ENCODE results near the gene NDFIP2. TPM values are rescaled to one million over a fixed set of nuclear protein-coding genes. Genes with fewer than 3 reads are reported as not detected.

Gene NDFIP2
- total RNA-seq, 4 donors from 2014 or later: 56.9 to 116 (median 83.6) TPM

GRCh38 chr13:79445968-79446645 lies 34.8 kb upstream of the NDFIP2 start:
- intact Hi-C loops (cut with DNase I; ENCODE audit: low total_unique reads): no loop called here
- Histone ChIP-seq H3K4me3 (no peak overlapping the region), H3K36me3 (no peaks in the 10 kb centered on the region), H3K27ac (no peak overlapping the region), H3K9me3 (no peaks in the 10 kb centered on the region), H3K4me1 (peaks cover 0 to 9% (median 2%) of the 10 kb centered on the region in 4 donors), H3K27me3 (no peaks in the 10 kb centered on the region)
- in situ Hi-C loops (cut with MboI; ENCODE audit: low pct_ligation_motif_present in 1 of 4, low pct_unique_long_range_greater_than_20kb in 1 of 4, low sequenced_read_pairs in 3 of 4): no loop called here
- DNase-seq: no peak
- TF ChIP-seq POLR2A (IDR thresholded peaks at IDR 0.05) (no peak), CTCF (IDR thresholded peaks at IDR 0.05) (no peak), POLR2AphosphoS5 (IDR thresholded peaks at IDR 0.05) (no peak), EP300 (IDR thresholded peaks at IDR 0.05; ENCODE audit: low read depth) (no peak)
- WGBS, 2 donors (ENCODE audit: low coverage in 1 of 2): 78 to 91% methylated on average over 6 to 11 of the region's 11 CpGs

- Histone ChIP-seq H3K4me3 (no peak overlapping the region), H3K27me3 (no peaks in the 10 kb centered on the region), H3K36me3 (no peaks in the 10 kb centered on the region), H3K27ac (no peak overlapping the region), H3K9me3 (no peaks in the 10 kb centered on the region), H3K4me1 (peaks cover 0 to 4% (median 0%) of the 10 kb centered on the region in 4 donors)
- WGBS, 2 donors (ENCODE audit: low coverage in 1 of 2): 86 to 88% methylated on average over 4 of the region's 4 CpGs
- TF ChIP-seq EP300 (IDR thresholded peaks at IDR 0.05; ENCODE audit: low read depth) (no peak), POLR2AphosphoS5 (IDR thresholded peaks at IDR 0.05) (no peak), CTCF (IDR thresholded peaks at IDR 0.05) (no peak), POLR2A (IDR thresholded peaks at IDR 0.05) (no peak)
- in situ Hi-C loops (cut with MboI; ENCODE audit: low pct_ligation_motif_present in 1 of 4, low pct_unique_long_range_greater_than_20kb in 1 of 4, low sequenced_read_pairs in 3 of 4): no loop called here
- intact Hi-C loops (cut with DNase I; ENCODE audit: low total_unique reads): no loop called here
- no peak for DNase-seq
Observed at GRCh38 chr13:79447141-79447540, 33.8 kb upstream of the NDFIP2 start.

- H3K27me3 ChIP-seq: no peaks in the 10 kb centered on the region
- TF ChIP-seq POLR2AphosphoS5 (IDR thresholded peaks at IDR 0.05): no peak
- TF ChIP-seq CTCF (IDR thresholded peaks at IDR 0.05): no peak
- no peak for TF ChIP-seq EP300 (IDR thresholded peaks at IDR 0.05; ENCODE audit: low read depth)
- no peak for TF ChIP-seq POLR2A (IDR thresholded peaks at IDR 0.05)
- no peaks in the 10 kb centered on the region for H3K36me3 ChIP-seq
- in situ Hi-C loops (cut with MboI; ENCODE audit: low pct_ligation_motif_present in 1 of 4, low pct_unique_long_range_greater_than_20kb in 1 of 4, low sequenced_read_pairs in 3 of 4) (no loop called here), intact Hi-C loops (cut with DNase I; ENCODE audit: low total_unique reads) (no loop called here)
- H3K27ac ChIP-seq: no peak overlapping the region
- WGBS, 2 donors (ENCODE audit: low coverage in 1 of 2): 87% methylated on average over 2 of the region's 2 CpGs; no CpG with 5 or more reads in 1 of the 2 donors
- no peaks in the 10 kb centered on the region for H3K9me3 ChIP-seq
- no peak for DNase-seq
- H3K4me1 ChIP-seq: no peaks in the 10 kb centered on the region
- H3K4me3 ChIP-seq: no peak overlapping the region
Observed at GRCh38 chr13:79447741-79448140, 33.2 kb upstream of the NDFIP2 start.

GRCh38 chr13:79448413-79448812 lies 32.5 kb upstream of the NDFIP2 start:
- Histone ChIP-seq H3K4me1 (no peaks in the 10 kb centered on the region), H3K4me3 (no peak overlapping the region), H3K27ac (no peak overlapping the region), H3K36me3 (no peaks in the 10 kb centered on the region), H3K27me3 (no peaks in the 10 kb centered on the region), H3K9me3 (no peaks in the 10 kb centered on the region)
- TF ChIP-seq EP300 (IDR thresholded peaks at IDR 0.05; ENCODE audit: low read depth): no peak
- no peak for TF ChIP-seq POLR2AphosphoS5 (IDR thresholded peaks at IDR 0.05)
- TF ChIP-seq CTCF (IDR thresholded peaks at IDR 0.05): no peak
- no peak for TF ChIP-seq POLR2A (IDR thresholded peaks at IDR 0.05)
- WGBS, 2 donors (ENCODE audit: low coverage in 1 of 2): 44 to 56% methylated on average over 1 of the region's 1 CpG
- in situ Hi-C loops (cut with MboI; ENCODE audit: low pct_ligation_motif_present in 1 of 4, low pct_unique_long_range_greater_than_20kb in 1 of 4, low sequenced_read_pairs in 3 of 4) (no loop called here), intact Hi-C loops (cut with DNase I; ENCODE audit: low total_unique reads) (no loop called here)
- no peak for DNase-seq

Data from transverse colon (tissue), 4 donors.